HG02642 (cell line): ENCODE data around the gene OR5A1.
"Not testable (repeated sequence)": the region's sequence is repeated elsewhere in the genome, so short reads cannot be mapped to it uniquely, and the experiment has no call there.

Experiments
- ATAC-seq: cut with Tn5 transposase; IDR thresholded peaks from one replicate; pipeline ENCODE4 v1.9.1; 2021; ENCODE audit warnings: mild to moderate bottlenecking; ENCODE audit not compliant: unreplicated experiment, poor library complexity

Gene OR5A1

DNA sequence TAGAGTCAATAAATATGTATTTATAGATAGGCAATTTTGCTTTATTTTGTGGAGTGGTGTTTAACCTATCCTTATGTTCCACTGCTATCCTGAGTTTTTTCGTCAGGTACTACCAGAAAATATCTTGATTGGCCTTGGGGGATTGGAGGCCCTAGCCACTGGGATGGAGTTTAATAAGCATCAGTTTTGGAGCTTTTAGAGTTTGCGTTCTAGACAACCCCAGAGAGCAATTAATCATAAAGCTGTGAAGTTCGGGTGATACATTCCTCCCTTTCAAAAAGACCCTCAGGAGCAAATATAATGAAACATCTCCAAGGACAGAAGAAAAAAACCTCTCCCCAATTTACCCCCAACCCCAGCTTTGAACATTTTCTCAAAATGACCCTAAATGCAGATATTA is at the start of gene OR5A1:
Gene OR5A1 (plus strand): TSS at position 301 of the 400 bp plus-strand sequence. CDS start 6,700 bp downstream, outside the sequence.
- no peak for ATAC-seq

DNA sequence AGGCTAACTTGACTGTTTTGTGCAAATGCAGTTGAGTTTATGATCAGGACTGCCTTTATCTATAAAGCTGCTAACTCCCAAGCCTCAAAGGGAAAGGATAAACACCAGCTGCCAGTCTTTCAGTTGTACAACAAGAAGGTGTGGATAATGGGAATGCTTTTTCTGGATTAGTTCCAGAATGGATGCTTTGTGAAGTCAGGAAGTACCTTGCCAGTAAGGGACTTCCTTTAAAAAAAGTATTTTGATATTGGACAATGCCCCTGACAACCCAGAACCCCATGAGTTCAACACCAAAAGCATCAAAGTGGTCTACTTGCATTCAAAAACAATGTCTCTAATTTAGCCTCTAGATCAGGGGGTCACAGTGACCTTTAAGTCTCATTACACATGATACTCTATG is 42.1 kb upstream of the OR5A1 start:
- no peak for ATAC-seq

DNA sequence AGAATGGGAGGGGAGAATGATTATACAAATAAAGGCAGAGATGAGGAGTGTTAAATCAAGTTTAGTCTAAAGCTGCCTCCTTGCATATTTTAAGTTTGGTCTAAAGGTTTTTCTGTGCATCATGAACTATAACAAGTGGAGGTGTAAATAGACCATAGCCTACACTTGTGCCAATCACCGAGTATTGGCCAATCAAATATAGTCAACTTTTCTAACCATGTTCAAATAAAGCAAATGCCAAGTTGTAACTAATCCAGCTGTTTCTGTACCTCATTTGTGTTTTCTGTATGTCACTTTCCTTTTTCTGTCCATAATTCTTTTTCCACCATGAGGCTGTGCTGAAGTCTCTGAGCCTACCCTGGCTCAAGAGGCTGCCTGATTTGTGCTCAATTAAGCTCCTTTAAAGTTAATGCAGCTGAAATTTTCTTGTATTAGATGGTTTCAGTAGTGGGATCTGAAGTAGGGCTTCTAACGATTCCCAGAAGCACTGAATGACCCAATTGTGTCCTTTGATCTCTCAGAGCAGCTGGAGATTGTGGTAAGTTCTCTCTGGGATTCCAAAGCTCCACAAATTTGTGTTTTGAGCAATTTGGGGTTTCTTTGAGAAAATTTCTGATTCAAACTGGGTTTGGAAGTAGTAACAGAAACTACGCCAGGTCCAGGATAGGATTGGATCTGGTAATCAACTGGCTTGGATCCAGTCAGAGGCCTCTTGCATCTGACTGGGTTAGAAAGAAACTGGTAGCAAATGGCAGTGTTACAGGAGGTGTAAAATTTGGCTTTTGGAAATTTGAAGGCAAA is 35.6 kb upstream of the OR5A1 start:
- no peak for ATAC-seq

DNA sequence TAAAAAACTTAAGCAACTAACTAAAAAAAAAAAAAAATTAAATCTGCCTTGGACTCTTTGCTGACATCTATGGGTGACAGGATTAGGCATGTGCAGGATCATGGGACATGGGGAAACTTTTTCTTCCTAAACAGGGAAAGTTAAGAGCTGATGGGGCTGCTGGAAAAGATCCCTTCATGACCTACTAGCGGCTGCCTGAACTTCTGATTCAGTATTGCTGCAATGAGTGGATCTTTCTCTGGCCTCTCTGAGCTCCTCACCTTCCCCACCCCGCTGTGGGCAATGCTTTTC is 35.1 kb upstream of the OR5A1 start:
- no peak for ATAC-seq

DNA sequence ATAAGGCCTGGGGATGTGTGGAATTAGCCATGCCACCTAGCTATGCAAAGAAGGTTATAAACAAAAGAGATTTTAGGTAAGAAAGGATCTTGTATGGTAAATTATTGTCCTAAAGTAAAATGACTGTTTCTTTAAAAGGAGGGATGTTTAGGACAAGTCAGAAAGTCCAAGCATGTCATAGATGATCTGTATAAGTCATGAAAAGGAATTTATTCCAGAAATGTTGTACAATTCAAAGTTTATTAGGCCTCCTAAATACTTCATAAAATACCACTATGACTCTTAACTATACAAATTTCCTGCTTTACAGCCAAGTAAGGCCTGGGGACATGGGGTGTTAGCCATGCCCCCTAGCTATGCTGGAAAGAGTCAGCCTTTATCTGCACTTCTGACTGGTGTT is 32.7 kb upstream of the OR5A1 start:
- ATAC-seq: no peak

DNA sequence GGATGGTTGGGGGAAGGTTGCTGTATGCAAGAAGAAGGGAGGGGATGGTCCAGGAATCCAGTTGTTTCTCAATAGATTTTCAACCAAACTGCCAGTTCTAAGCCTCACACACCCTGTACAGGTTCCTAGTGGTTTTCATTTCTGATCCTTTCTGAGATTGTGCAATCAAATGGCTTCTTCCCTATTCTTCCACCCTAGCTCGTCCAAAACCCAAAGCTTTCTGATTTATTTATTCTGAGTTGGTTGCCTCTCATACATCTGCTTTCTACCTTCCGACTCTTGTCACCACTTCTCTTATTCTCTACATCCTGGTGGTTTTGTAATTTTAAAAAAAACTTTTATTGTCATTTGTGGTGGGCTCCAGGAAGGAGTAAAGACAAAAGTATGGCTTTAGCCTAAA is 22.6 kb upstream of the OR5A1 start:
- no peak for ATAC-seq

DNA sequence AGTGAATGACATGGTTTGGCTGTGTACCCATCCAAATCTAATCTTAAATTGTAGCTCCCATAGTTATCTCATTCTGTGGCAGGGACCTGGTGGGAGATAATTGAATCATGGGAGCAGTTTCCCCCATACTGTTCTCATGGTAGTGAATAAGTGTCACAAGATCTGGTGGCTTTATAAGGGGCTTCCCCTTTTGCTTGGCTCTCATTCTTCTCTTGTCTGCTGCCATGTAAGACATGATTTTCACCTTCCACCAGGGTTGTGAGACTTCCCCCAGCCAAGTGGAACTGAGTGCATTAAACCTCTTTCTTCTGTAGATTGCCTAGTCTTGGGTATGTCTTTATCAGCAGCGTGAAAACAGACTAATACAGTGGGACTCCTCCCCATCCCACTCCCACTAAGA is 21.2 kb upstream of the OR5A1 start:
- no peak for ATAC-seq

DNA sequence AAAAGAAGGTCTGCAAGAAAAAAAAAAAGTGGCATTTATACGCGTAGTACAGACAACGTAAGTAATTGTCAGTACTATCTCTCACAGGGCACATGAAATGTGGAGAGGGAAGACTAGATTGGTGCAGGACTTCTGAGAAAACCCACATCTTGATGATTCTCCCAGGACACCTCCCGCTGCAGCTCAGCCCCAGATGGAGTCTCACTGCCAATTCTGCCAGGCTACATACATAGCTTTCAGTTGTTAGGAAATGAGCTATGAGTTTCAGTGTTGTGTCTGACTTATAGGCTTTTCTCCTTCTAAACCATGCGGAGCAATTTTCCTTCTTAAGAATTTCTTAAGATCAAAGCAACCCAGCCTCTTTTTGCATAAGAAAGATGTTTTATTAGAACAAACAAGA is 19.7 kb upstream of the OR5A1 start:
- no peak for ATAC-seq

DNA sequence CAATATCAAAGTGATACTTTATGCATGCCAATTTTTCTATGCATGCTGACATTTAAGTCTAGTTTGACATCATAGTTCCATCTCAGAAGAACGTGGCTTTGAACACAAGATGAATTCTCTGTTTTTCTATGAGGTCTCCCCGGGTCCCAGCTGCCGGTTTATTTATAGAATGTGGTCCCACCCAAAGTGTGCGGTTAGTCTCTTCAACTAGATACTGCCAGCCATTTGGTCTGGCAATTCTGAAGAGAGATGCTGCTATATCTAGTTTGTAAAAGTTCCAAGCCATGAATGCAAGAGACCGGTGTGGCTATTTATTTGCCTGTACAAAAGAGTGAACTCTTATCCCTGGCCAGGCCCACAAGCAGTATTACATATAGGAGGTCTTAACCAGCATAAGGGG is 19.2 kb upstream of the OR5A1 start:
- no peak for ATAC-seq

DNA sequence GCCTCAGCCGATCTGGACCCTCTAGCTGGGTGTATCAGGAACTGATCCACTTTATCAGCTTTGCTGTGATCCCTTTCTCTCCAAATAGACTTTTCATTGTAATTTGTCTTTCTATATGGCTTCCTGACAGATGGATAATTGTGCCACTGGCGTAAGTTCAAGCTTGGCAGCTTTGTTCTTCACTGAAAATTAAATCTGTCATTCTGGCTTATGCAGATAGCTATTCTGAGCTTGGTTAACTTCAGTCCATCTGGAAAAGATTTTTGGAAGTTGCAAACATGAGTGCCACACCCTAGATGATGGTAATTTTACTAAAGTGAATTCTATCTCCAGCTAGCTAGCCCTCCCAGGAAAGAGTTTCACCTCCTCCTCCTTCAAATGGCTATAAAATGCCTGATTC is 18.1 kb upstream of the OR5A1 start:
- ATAC-seq: no peak

DNA sequence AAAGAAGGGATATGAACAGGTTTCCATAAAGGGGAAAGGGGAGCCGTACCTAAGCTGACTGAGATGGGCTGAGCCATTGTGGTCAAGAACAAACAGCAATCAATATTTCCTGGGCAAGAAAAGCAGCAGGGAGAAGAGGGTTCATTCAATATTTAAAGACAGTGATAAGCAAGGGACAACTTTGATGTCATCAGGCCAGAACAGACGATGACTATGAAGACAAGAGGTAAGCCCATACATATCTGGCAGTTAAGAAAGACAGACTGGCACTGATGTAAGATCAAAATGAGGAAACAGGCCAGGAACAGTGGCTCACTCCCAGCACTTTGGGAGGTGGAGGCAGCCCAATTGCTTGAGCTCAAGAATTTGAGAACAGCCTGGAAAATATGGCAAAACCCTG is 12.4 kb upstream of the OR5A1 start:
- no peak for ATAC-seq

DNA sequence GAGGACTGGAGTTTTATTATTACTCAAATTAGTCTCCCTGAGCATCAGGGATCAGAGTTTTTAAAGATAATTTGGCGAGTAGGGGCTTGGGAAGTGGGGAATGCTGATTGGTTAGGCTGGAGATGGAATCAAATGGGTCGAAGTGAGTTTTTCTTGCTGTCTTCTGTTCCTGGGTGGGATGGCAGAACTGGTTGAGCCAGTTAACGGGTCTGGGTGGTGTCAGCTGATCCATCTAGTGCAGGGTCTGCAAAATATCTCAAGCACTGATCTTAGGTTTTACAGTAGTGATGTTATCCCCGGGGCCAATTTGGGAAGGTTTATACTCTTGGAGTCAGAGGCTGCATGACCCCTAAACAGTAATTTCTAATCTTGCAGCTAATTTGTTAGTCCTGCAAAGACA is 11.1 kb upstream of the OR5A1 start:
- no peak for ATAC-seq

DNA sequence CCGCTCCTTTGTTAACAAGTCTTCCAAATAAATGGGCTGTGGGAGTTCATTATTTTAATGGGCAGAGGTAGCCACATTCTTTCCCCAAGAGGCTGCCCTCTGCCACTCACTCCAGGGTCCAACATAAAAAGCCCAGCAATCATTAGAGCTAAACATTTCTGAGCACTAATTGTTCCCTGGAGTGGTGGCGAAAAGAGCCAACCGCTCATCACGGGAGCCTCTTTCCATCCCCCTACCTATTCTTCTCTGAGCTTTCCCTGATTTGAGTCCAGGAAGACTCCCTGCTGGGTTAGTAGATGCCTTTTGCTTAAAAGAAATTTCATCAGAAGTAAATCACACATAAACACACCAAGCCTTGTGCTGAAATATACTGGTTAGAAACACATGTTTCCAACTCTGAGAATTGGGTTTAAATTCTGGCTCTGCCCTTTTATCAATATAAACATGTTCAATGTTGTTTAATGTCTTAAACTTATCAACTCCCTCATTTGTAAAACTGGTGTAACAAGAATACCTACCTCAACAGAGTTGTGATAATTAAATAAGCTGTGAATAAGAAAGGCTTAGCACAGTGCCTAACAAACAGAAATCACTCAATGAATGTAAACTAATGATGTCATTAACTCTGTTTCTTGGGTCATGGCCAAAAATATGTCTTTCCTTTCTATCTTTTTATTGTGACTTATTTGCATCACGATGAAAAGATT is 9.8 kb upstream of the OR5A1 start, which contains the start of gene OR5A2:
Gene OR5A2 (minus strand): TSS at position 53 of the 707 bp plus-strand sequence. CDS start 3,460 bp downstream, outside the sequence.
- ATAC-seq: no peak

DNA sequence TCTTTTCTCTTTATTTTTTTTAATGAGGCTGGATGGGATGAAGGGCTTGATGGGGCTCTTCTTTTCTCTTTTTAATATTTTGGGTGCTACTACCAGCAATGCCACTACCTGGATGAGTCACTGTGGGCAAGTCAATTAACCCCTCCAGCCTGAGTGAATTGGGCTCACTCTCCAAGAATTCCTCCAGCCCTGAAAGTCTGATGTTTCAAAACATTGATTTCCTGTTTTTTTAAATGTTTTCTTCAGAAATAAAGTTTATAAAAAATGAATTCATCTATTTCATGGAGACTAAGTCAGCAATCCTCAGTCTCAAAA is 9.2 kb upstream of the OR5A1 start:
- no peak for ATAC-seq

DNA sequence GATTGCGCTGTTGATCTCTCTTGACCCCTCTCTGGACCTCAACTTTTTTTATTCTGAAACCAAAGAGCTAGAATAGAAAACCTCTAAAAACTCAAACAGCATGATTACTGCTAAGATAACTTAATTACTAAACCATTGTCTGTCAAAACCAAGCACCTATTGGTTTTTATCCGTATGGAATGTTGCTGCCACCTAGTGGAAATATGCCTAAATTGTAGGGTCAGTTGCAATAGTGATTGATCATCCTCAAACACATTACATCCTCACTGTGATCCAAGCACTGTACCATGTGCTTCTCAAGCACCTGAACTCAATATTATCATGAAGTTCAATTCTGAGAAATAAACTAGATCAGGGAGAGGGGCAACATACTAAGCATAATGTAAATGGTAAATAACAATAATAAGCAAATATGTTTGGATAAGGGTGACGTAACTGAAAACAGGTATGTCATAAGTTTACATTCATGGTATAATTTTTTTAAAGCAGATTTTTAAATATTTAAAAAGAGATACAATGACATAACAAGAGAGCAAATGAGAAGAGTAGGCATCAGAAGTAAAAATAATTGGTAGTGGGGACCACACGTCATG is 6.2 kb upstream of the OR5A1 start:
- peak; percentile 75 for ATAC-seq

DNA sequence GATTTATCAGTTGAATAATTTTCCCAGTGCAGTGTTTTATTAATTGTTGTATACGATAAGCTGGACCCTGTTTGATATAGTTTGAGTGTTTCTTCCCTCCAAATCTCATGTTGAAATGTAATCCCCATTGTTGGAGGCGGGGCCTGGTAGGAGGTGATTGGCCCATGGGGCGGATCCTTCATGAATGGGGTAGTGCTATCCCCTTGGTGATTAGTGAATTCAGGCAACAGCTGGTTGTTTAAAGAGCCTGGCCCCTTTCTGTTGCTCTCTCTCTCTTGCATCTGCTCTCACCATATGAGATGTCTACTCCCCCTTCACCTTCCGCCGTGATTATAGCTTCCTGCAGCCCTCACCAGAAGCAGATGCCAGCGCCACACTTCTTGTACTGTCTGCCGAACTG is 1.5 kb downstream of the OR5A1 start:
- no peak for ATAC-seq

DNA sequence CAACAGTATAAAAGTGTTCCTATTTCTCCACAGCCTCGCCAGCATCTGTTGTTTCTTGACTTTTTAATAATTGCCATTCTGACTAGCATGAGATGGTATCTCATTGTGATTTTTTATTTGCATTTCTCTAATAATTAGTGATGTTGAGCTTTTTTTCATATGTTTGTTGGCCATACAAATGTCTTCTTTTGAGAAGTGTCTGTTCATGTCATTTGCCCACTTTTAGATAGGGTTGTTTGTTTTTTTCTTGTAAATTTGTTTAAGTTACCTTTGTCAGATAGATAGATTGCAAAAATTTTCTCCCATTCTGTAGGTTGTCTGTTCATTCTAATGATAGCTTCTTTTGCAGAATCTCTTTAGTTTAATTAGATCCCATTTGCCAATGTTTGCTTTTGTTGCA is 9.4 kb downstream of the OR5A1 start:
- not testable (repeated sequence) for ATAC-seq

DNA sequence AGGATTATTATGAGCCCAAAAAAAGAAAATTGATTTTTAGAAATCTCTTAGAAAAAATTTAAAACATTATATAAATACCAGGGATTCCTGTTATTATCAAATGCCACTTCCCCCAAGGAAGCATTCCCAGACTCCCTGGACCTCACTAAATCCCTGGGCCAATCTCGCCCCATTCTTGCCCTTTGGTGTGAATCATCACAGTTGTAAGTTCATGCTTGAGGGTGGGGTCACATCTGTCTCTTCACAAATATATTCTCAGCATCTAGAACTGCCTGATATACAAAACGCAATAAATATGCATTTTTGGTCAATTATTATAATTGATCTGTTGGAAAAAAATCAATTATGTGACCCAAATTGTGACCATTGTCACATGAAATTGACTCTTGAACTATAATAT is 12.2 kb downstream of the OR5A1 start:
- ATAC-seq: no peak

DNA sequence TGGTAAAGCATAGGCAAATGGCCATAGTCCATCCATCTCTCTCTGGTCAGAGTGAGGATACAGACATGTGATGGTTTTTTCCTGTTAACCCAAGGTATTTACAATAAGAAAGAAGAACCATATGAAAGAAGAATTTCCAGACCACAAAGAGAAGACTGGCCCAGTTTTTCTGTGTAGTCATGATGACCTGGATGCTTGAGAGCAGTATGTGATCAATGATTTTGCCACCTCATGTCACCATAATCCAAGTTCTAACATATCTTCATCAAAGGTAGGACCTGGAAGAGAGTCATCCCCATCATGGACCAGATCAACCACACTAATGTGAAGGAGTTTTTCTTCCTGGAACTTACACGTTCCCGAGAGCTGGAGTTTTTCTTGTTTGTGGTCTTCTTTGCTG is 20.4 kb downstream of the OR5A1 start, which contains the start of gene OR4D6:
Gene OR4D6 (plus strand): TSS at position 301 of the 400 bp plus-strand sequence. CDS start 0 bp downstream, at position 301.
- ATAC-seq: no peak

DNA sequence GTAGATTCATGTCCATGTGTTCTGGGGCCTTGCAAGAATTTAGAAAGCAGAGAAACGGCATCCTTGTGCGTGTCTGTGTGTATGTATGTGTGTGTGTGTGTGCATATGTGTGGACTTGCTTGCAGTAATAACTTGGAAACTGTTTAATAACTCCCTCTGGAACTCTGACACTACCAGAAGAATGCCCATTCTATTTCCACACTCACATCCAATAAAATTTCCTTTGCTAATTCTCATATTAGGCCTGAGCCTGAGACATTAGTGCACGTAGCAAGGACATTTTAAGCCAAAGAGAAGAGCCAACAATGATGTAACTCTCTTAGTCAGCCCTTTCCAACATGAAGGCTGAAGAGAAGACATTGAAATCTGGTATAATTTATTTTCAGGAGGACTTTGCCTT is 23.6 kb downstream of the OR5A1 start:
- ATAC-seq: no peak

DNA sequence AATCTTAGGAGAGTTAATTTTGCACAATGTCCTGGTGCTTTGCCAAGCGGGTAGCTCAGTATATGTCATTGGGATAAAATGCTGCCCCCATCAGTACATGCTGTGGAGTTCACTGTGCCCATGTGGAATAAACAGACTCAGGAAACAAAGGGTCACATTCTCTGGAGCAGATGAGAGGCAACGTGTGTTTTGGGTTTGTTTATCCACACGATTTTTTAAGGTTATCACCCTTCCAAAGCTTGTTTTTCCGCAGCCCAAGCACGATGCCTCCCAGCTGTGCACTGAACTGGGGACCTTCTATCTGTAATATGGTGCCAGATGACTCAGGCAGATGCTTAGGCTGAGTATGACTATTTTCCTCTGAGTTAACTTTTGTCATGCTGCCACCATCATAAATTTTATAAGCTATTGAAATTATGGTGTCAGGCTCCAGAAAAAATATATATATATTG is 26.9 kb downstream of the OR5A1 start:
- ATAC-seq: no peak

DNA sequence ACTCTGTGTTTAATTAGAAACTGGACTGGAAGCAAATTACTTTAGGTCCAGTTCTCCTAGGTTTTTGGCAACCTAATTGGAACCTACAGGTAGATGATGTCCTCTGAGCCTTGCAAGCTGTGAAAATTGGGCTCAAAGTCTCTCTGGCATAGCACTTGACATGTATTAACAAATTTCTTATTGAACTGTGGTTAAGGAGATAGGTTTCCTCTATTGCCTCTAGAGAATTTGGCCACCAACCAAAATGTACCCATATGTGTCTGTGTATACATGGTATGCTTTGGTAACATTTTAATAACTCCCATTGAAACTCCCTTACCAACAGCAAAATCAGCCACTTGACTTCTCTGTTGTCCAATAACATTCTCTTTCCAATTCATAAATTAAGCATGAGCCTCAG is 36.7 kb downstream of the OR5A1 start, which contains the start of gene OR4D10:
Gene OR4D10 (plus strand): TSS at position 301 of the 400 bp plus-strand sequence. CDS start 4,115 bp downstream, outside the sequence.
- ATAC-seq: no peak
